Hepatocyte (in vitro differentiated cells): ENCODE data around the gene PTX3.

Experiments used
- EZH2 ChIP-seq: fragments of 200-600 bp; sonication (generic); IDR thresholded peaks from 2 replicates; pipeline ENCODE4 v1.6.1; 2016; ENCODE audit warnings: antibody characterized with exemption, mild to moderate bottlenecking, borderline replicate concordance
- EZH2phosphoT487 ChIP-seq: fragments of 200-600 bp; sonication (generic); IDR thresholded peaks from one replicate; pipeline ENCODE4 v1.6.1; 2018; ENCODE audit warnings: antibody characterized with exemption, mild to moderate bottlenecking, low read depth, moderate library complexity; ENCODE audit not compliant: unreplicated experiment, severe bottlenecking
- TF ChIP-seq, protein P1 (sequence below): fragments of 200-600 bp; sonication (generic); IDR thresholded peaks from 2 replicates; pipeline ENCODE4 v1.5.1; 2016; ENCODE audit warnings: antibody characterized with exemption, mild to moderate bottlenecking; ENCODE audit not compliant: poor library complexity

DNA sequence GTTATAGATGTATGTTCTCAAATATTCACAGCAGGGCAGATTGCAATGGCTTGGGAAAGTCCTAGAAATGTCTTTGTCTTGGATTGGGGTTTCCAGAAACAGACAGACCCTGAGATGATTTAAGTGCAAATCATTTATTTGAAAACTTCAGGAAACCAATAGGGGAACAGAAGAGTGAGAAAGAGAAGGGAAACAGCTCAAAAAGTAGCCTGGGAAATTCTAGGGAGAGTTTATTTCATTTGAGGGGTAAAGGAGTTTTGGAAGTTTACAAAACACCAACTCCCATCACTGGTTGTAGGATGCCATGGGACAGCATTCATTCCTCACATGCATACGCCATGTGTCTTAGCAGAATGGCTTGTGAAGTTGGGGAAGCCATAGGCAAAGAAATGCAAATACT, 32.3 kb upstream of the PTX3 start:
- TF ChIP-seq, protein P1, sequence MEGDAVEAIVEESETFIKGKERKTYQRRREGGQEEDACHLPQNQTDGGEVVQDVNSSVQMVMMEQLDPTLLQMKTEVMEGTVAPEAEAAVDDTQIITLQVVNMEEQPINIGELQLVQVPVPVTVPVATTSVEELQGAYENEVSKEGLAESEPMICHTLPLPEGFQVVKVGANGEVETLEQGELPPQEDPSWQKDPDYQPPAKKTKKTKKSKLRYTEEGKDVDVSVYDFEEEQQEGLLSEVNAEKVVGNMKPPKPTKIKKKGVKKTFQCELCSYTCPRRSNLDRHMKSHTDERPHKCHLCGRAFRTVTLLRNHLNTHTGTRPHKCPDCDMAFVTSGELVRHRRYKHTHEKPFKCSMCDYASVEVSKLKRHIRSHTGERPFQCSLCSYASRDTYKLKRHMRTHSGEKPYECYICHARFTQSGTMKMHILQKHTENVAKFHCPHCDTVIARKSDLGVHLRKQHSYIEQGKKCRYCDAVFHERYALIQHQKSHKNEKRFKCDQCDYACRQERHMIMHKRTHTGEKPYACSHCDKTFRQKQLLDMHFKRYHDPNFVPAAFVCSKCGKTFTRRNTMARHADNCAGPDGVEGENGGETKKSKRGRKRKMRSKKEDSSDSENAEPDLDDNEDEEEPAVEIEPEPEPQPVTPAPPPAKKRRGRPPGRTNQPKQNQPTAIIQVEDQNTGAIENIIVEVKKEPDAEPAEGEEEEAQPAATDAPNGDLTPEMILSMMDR: no peak
- TF ChIP-seq EZH2: no peak
- no peak for TF ChIP-seq EZH2phosphoT487
